ENCODE measurements around the gene POLR3E. TPM values are rescaled to one million over a fixed set of nuclear protein-coding genes. Genes with fewer than 3 reads are reported as not detected.

POLR3E gene
- total RNA-seq, 1 experiment from 2014 or later, result 73.5 TPM

- DNase-seq (ENCODE audit: low spot score) (no peak), ATAC-seq (no peak)
- Mint-ChIP-seq H3K27ac (peak overlapping the region; percentile 86), H3K4me1 (peaks cover 34% of the 10 kb centered on the region), H3K27me3 (ENCODE audit: low read depth) (no peaks in the 10 kb centered on the region), H3K36me3 (peaks cover 37% of the 10 kb centered on the region), H3K4me3 (no peak overlapping the region), H3K9me3 (peaks cover 10% of the 10 kb centered on the region; the same call in 1 of the 2 replicates)
- POLR2A ChIA-PET, result interaction anchor here (0.5 kb wide), 1 partner anchor 493 kb away, joined by 3 read pairs; no protein-coding TSS in a partner anchor
- TF ChIP-seq NR2C2 (CRISPR knock-in tag; IDR thresholded peaks at IDR 0.05), result no peak
- TF ChIP-seq RORB (CRISPR knock-in tag; IDR thresholded peaks at IDR 0.05), result no peak
- TF ChIP-seq CREB1 (CRISPR knock-in tag; IDR thresholded peaks at IDR 0.05), result no peak
- TF ChIP-seq GTF2I (CRISPR knock-in tag; conservative IDR thresholded peaks at IDR 0.05), result no peak
- TF ChIP-seq PRRX2 (CRISPR knock-in tag; IDR thresholded peaks at IDR 0.05), result no peak
- TF ChIP-seq JAZF1 (CRISPR knock-in tag; IDR thresholded peaks at IDR 0.05), result no peak
- no peak for TF ChIP-seq RELA (CRISPR knock-in tag; IDR thresholded peaks at IDR 0.05; ENCODE audit: borderline replicate concordance)
- TF ChIP-seq ZNF138 (CRISPR knock-in tag; conservative IDR thresholded peaks at IDR 0.05), result no peak
- CTCF ChIA-PET, result interaction anchor here (0.7 kb wide), 1 partner anchor 33 kb away, joined by 3 read pairs; no protein-coding TSS in a partner anchor
Measured at GRCh38 chr16:22353933-22354541, 56.8 kb downstream of the POLR3E start.

- CTCF ChIA-PET, result no interaction called here
- Mint-ChIP-seq H3K4me1 (peaks cover 41% of the 10 kb centered on the region), H3K27ac (peak overlapping the region; percentile 42)
Measured at GRCh38 chr16:22355487-22355908, 58.3 kb downstream of the POLR3E start.

More at GRCh38 chr16:22355487-22355908, 58.3 kb downstream of the POLR3E start:
- TF ChIP-seq SP1 (CRISPR knock-in tag; conservative IDR thresholded peaks at IDR 0.05) (no peak), E2F4 (CRISPR knock-in tag; IDR thresholded peaks at IDR 0.05; ENCODE audit: borderline replicate concordance, low read depth) (no peak), FOXK1 (CRISPR knock-in tag; IDR thresholded peaks at IDR 0.05) (no peak), STAT6 (CRISPR knock-in tag; conservative IDR thresholded peaks at IDR 0.05; ENCODE audit: low read depth) (no peak), AFF4 (CRISPR knock-in tag; IDR thresholded peaks at IDR 0.05; ENCODE audit: borderline replicate concordance) (no peak), ZNF219 (CRISPR knock-in tag; IDR thresholded peaks at IDR 0.05; ENCODE audit: borderline replicate concordance) (no peak), E2F5 (CRISPR knock-in tag; IDR thresholded peaks at IDR 0.05) (no peak), ESRRA (CRISPR knock-in tag; IDR thresholded peaks at IDR 0.05; ENCODE audit: borderline replicate concordance) (no peak), ZBTB43 (CRISPR knock-in tag; IDR thresholded peaks at IDR 0.05) (no peak), ERG (CRISPR knock-in tag; IDR thresholded peaks at IDR 0.05) (no peak), ZNF138 (CRISPR knock-in tag; conservative IDR thresholded peaks at IDR 0.05) (no peak), KAT7 (CRISPR knock-in tag; IDR thresholded peaks at IDR 0.05; ENCODE audit: borderline replicate concordance) (no peak), RELA (CRISPR knock-in tag; IDR thresholded peaks at IDR 0.05; ENCODE audit: borderline replicate concordance) (no peak)
- POLR2A ChIA-PET, result no interaction called here
- no peaks in the 10 kb centered on the region for H3K27me3 Mint-ChIP-seq (ENCODE audit: low read depth)
- DNase-seq (ENCODE audit: low spot score), result no peak
- H3K4me3 Mint-ChIP-seq, result no peak overlapping the region
- peaks cover 10% of the 10 kb centered on the region; the same call in 1 of the 2 replicates for H3K9me3 Mint-ChIP-seq
- peaks cover 25% of the 10 kb centered on the region for H3K36me3 Mint-ChIP-seq
- ATAC-seq, result no peak

Measured in WTC11 (cell line).